Measurements from ENCODE around the gene HMG20A. TPM values are rescaled to one million over a fixed set of nuclear protein-coding genes. Genes with fewer than 3 reads are reported as not detected.

HMG20A gene
- total RNA-seq, 2 donors from 2014 or later, result 15.9 to 51.4 TPM

DNA sequence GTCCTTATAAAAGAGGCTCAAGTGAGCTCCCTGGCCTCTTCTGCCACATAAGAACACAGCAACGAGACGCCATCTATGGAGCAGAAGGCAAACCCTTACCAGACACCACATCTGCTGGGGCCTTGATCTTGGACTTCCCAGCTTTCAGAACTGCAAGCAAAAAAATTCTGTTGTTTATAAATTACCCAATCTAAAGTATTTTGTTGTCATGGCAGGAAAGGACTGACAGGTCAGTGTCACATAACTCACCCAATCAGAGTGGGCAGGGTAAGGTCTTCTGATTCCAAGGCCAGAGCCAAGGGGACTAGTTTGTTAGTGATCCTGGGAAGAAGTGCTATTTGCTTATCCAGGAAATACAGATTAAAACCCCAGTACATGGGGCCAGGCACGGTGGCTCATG is 98.9 kb downstream of the HMG20A start:
- H3K36me3 ChIP-seq, result no peaks in the 10 kb centered on the region
- no peaks in the 10 kb centered on the region for H3K4me1 ChIP-seq (replicated peaks)
- intact Hi-C loops (cut with DNase I), result no loop called here
- no peak for DNase-seq (ENCODE audit: low spot score)
- TF ChIP-seq POLR2AphosphoS5 (IDR thresholded peaks at IDR 0.05) (no peak), POLR2A (IDR thresholded peaks at IDR 0.05) (no peak)
- TF ChIP-seq, protein P1, sequence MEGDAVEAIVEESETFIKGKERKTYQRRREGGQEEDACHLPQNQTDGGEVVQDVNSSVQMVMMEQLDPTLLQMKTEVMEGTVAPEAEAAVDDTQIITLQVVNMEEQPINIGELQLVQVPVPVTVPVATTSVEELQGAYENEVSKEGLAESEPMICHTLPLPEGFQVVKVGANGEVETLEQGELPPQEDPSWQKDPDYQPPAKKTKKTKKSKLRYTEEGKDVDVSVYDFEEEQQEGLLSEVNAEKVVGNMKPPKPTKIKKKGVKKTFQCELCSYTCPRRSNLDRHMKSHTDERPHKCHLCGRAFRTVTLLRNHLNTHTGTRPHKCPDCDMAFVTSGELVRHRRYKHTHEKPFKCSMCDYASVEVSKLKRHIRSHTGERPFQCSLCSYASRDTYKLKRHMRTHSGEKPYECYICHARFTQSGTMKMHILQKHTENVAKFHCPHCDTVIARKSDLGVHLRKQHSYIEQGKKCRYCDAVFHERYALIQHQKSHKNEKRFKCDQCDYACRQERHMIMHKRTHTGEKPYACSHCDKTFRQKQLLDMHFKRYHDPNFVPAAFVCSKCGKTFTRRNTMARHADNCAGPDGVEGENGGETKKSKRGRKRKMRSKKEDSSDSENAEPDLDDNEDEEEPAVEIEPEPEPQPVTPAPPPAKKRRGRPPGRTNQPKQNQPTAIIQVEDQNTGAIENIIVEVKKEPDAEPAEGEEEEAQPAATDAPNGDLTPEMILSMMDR (IDR thresholded peaks at IDR 0.05), result no peak
- H3K9me3 ChIP-seq, result no peaks in the 10 kb centered on the region
- H3K27ac ChIP-seq, result no peak overlapping the region
- H3K4me3 ChIP-seq, result no peak overlapping the region
- no peaks in the 10 kb centered on the region for H3K27me3 ChIP-seq (replicated peaks; ENCODE audit: insufficient read depth)
- 88% methylated on average over 3 of the region's 3 CpGs for WGBS

DNA sequence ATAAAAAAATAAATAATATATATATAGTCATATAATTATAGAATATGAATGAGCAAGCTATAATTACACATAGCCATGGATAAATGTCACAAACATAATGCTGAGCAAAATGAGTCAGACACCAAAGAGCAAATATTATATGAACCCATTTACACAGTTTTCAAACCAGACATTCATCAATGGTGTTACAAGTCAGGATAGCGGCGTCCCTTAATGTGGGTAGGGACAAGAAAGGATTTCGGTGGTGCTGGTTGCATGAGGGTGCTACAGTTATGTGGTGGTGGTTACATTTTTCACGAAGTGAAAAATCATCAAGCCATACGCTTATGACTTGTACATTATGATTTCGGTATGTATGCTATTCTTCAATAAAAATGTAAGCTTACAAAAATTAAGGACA is 100.5 kb downstream of the HMG20A start:
- no peak for DNase-seq (ENCODE audit: low spot score)
- no peaks in the 10 kb centered on the region for H3K36me3 ChIP-seq
- no peaks in the 10 kb centered on the region for H3K4me1 ChIP-seq (replicated peaks)
- no peaks in the 10 kb centered on the region for H3K9me3 ChIP-seq
- H3K27me3 ChIP-seq (replicated peaks; ENCODE audit: insufficient read depth), result no peaks in the 10 kb centered on the region
- WGBS, result 97% methylated on average over 6 of the region's 6 CpGs
- TF ChIP-seq POLR2AphosphoS5 (IDR thresholded peaks at IDR 0.05) (no peak), POLR2A (IDR thresholded peaks at IDR 0.05) (no peak)
- TF ChIP-seq, protein P1 (IDR thresholded peaks at IDR 0.05), result no peak
- no peak overlapping the region for H3K27ac ChIP-seq
- no peak overlapping the region for H3K4me3 ChIP-seq
- intact Hi-C loops (cut with DNase I), result no loop called here

DNA sequence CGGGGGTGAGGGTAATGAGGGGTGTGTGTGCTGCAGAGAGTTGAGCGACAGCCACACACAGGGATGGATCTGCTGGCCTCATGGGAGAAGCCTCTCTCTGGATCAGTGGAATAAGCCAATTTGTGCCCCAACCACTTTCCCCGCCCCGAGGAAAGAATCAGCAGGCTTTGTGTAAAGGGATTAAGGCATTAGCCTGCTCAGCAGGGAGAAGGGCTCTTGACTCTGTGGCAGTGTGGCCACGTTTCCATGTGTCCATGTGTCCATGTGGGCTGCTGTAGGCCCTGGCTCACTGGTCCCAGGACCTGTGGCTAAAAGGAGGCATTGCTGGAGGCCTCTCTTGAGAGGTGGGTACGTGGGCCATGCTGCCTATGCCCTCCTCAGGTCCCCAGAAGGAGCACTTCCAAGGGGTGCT is 104.7 kb downstream of the HMG20A start:
- no peak overlapping the region for H3K4me3 ChIP-seq
- TF ChIP-seq, protein P1 (IDR thresholded peaks at IDR 0.05), result no peak
- TF ChIP-seq POLR2AphosphoS5 (IDR thresholded peaks at IDR 0.05) (no peak), POLR2A (IDR thresholded peaks at IDR 0.05) (no peak)
- no peaks in the 10 kb centered on the region for H3K4me1 ChIP-seq (replicated peaks)
- H3K36me3 ChIP-seq, result no peaks in the 10 kb centered on the region
- 67% methylated on average over 5 of the region's 6 CpGs for WGBS
- no peaks in the 10 kb centered on the region for H3K9me3 ChIP-seq
- intact Hi-C loops (cut with DNase I), result no loop called here
- DNase-seq (ENCODE audit: low spot score), result no peak
- H3K27ac ChIP-seq, result no peak overlapping the region
- H3K27me3 ChIP-seq (replicated peaks; ENCODE audit: insufficient read depth), result no peaks in the 10 kb centered on the region

DNA sequence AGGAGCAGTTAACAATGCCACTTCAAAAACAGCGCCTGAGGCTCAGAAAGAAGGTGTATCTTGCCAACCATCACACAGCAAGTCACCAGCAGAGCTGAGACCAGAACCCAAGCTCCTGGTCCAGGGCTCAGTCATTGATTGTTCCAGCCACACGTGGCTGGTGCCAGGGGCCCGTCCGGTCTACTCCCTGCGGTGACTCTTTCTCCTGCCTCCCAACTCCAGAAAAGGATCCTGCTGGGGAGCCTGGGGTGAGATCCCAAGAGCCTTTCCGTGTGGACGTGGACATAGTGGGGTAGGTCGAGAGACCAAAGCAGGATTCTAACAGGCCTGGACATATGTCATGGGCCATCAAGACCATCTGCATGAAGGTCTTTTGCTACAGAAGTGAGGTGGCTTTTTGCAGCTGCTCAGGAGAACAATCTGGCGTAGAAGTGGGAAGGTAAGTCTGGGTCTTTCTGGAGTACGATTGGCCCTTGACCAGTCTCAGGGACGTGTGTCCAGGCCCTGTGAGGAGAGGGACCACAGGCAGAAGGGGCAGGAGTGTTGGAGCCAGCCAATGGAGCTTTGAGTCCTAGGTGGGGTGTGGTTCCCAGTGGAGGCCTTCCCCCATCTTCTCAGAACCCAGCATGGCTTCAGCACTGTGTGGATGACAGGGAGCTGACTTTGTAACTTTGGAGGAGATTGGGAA is 105.4 kb downstream of the HMG20A start:
- DNase-seq (ENCODE audit: low spot score), result no peak
- TF ChIP-seq, protein P1 (IDR thresholded peaks at IDR 0.05), result no peak
- TF ChIP-seq POLR2A (IDR thresholded peaks at IDR 0.05) (no peak), POLR2AphosphoS5 (IDR thresholded peaks at IDR 0.05) (no peak)
- Histone ChIP-seq H3K27ac (no peak overlapping the region), H3K4me3 (no peak overlapping the region), H3K27me3 (replicated peaks; ENCODE audit: insufficient read depth) (no peaks in the 10 kb centered on the region), H3K9me3 (no peaks in the 10 kb centered on the region), H3K36me3 (no peaks in the 10 kb centered on the region), H3K4me1 (replicated peaks) (no peaks in the 10 kb centered on the region)
- intact Hi-C loops (cut with DNase I), result no loop called here
- WGBS, result 90% methylated on average over 11 of the region's 11 CpGs

DNA sequence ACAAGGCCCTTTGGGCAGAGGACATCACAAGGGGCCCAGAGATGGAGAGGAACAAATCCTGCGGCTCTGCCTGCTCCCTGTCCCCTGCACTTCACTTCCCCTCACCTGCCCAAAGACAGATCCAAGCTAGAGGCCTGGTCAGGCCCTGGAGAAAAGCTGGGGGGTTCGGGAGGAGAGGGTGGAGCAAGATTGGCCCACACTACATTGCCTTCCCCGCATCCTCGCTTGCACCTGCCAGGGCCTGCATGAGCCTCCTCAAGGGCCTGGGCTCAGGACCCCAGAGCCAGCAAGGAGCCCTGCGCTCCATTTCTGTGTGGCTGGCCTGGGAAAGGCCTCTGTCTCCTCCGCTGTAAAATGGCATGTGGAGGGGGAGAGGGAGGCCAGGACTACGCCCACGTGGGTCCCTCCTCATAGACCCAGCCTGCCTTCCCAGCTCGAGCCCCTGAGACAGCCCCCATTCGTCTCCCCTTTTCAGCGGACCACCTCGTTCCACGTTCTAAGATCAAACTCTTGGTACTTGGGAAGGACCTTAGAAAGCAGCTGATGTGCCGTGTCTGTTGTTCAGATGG is 106.0 kb downstream of the HMG20A start:
- no peak for DNase-seq (ENCODE audit: low spot score)
- WGBS, result 64% methylated on average over 14 of the region's 14 CpGs
- Histone ChIP-seq H3K4me1 (replicated peaks) (no peaks in the 10 kb centered on the region), H3K4me3 (no peak overlapping the region), H3K36me3 (no peaks in the 10 kb centered on the region), H3K27ac (no peak overlapping the region), H3K27me3 (replicated peaks; ENCODE audit: insufficient read depth) (no peaks in the 10 kb centered on the region), H3K9me3 (no peaks in the 10 kb centered on the region)
- intact Hi-C loops (cut with DNase I), result no loop called here
- TF ChIP-seq, protein P1 (IDR thresholded peaks at IDR 0.05), result no peak
- TF ChIP-seq POLR2A (IDR thresholded peaks at IDR 0.05), result no peak

Data from prostate gland (tissue), 2 donors.